Stimulated activated memory B cell treated with anti-CD40 and anti-IgM and Interleukin-4, amounts not matched to agents 10 μg/mL and 1 μg/mL and 100 μg/mL, for 72 hours (primary cell): ENCODE measurements around the gene DOCK10.

Experiments
- ATAC-seq: fragments of 150-1000 bp; cut with Tn5 transposase; 2 replicates; pipeline ENCODE4 v1.10.0; 2021
- H3K27ac Mint-ChIP-seq: one replicate; pipeline ENCODE4 v1.8.0; 2022; ENCODE audit warnings: mild to moderate bottlenecking, mixed read lengths
- H3K27me3 Mint-ChIP-seq: one replicate; pipeline ENCODE4 v1.8.0; 2022; ENCODE audit warnings: mixed read lengths
- H3K36me3 Mint-ChIP-seq: one replicate; pipeline ENCODE4 v1.8.0; 2022; ENCODE audit warnings: mixed read lengths
- H3K4me1 Mint-ChIP-seq: one replicate; pipeline ENCODE4 v1.8.0; 2022; ENCODE audit warnings: mixed read lengths
- H3K4me3 Mint-ChIP-seq: one replicate; pipeline ENCODE4 v1.8.0; 2022; ENCODE audit warnings: mild to moderate bottlenecking, moderate library complexity, mixed read lengths
- H3K9me3 Mint-ChIP-seq: one replicate; pipeline ENCODE4 v1.8.0; 2022; ENCODE audit warnings: mixed read lengths

Gene DOCK10

DNA sequence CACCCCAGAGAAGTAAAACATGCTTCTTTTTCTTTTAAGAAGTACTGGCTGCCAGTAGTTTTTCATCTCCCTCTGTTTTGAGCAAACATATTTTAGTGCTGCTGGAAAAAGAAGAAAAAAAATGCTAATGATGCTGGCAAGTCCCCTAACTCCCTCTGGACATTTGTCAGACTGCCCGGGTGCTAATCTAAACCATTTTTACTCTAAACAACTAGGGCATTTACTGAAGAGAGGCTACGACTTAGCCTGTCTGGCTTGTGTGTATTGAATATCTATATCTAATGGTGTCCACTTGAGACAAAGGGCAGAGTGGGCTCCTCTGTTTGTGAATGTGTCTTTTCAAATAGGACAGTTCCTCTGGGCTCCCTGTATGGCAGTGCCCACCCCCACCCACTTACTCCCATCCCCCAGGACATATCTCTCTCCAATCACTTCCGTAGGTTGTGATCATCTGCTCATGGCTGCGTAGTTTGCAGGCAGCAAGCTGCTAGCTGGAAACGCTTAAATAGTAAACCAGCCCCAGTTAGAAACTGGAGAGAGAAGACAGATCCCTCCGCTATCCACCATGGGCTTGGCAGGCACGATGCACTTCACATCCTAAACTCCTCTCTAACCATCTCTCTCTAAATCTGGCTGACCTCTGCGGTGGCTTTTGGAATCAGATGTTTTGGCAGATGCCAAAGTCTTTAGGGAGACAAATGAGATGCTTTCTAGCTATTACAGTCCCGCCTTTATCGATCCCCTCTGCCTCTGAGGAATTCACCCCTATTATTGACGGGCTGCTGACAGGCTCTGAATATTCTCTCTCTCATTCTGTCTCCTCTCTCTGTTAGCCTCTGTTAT is 58.3 kb downstream of the DOCK10 start:
- peaks cover 63% of the 10 kb centered on the region for H3K36me3 Mint-ChIP-seq
- H3K4me3 Mint-ChIP-seq, result peak overlapping the region; percentile 41
- H3K9me3 Mint-ChIP-seq, result no peaks in the 10 kb centered on the region
- H3K27ac Mint-ChIP-seq, result peak overlapping the region; percentile 82
- ATAC-seq, result no peak
- peaks cover 65% of the 10 kb centered on the region for H3K4me1 Mint-ChIP-seq
- no peaks in the 10 kb centered on the region for H3K27me3 Mint-ChIP-seq

DNA sequence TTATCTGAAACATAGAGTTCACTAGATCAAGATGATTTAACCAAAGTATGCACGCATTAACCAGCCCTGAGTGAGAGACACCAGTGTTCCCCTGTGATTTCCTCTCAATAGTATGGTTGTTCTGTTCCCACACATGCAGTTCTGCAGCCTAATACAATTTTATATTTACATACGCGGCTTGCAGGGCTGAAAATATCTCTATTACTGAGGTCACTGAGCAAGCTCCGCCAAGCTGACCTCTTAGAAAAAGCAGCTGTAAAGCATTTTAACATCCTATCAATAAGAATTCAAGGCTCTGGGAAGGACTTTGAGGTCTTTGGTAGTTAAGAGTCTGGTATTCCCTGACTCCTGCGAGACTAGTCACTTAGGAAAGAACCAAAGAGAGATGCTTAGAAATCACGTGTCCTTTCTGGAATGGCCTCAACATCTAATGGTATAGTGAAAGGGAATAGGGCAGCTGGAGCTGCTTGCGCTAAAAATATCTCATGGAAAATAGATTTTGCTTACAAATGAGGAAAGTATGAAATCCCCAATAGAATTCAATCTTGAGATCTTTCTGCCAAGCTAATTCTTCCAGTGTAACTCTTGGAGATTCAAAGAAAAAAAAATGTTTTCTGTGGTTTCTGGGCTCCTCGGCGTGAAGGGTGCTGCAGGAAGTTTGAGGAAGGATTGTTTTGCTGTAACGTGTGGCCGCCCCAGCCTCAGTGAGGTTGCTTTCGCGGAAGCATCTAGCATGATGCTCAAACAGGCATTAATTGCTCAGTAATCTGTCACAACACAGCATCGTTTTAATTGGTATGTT is 59.2 kb downstream of the DOCK10 start:
- H3K36me3 Mint-ChIP-seq, result peaks cover 66% of the 10 kb centered on the region
- H3K27ac Mint-ChIP-seq, result peak overlapping the region; percentile 82

DNA sequence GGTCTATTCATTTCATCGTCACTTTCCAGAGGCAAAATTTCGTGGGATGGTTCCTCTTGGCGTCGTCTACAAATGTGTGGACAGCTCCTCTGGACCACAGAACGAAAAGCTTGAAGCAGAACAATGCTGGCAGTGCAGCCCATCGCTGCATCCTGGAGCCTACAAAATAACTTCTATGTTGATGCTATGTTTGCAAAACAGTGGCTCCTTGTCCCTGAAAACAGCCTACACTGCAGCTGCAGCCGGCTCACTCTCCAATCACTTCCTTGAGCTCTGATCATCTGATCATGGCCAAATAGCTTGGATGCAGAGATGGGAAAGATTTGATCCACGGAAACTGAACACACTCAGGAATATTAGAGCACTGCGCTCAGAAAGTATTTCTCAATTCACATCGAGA is 60.0 kb downstream of the DOCK10 start:
- Mint-ChIP-seq H3K9me3 (no peaks in the 10 kb centered on the region), H3K27me3 (no peaks in the 10 kb centered on the region), H3K27ac (peak overlapping the region; percentile 82), H3K4me1 (peaks cover 74% of the 10 kb centered on the region), H3K36me3 (peaks cover 68% of the 10 kb centered on the region), H3K4me3 (no peak overlapping the region)
- no peak for ATAC-seq

More for the DNA sequence above, 59.2 kb downstream of the DOCK10 start:
- peaks cover 70% of the 10 kb centered on the region for H3K4me1 Mint-ChIP-seq
- ATAC-seq, result peak; percentile 56
- H3K9me3 Mint-ChIP-seq, result no peaks in the 10 kb centered on the region
- H3K4me3 Mint-ChIP-seq, result peak overlapping the region; percentile 41
- no peaks in the 10 kb centered on the region for H3K27me3 Mint-ChIP-seq

DNA sequence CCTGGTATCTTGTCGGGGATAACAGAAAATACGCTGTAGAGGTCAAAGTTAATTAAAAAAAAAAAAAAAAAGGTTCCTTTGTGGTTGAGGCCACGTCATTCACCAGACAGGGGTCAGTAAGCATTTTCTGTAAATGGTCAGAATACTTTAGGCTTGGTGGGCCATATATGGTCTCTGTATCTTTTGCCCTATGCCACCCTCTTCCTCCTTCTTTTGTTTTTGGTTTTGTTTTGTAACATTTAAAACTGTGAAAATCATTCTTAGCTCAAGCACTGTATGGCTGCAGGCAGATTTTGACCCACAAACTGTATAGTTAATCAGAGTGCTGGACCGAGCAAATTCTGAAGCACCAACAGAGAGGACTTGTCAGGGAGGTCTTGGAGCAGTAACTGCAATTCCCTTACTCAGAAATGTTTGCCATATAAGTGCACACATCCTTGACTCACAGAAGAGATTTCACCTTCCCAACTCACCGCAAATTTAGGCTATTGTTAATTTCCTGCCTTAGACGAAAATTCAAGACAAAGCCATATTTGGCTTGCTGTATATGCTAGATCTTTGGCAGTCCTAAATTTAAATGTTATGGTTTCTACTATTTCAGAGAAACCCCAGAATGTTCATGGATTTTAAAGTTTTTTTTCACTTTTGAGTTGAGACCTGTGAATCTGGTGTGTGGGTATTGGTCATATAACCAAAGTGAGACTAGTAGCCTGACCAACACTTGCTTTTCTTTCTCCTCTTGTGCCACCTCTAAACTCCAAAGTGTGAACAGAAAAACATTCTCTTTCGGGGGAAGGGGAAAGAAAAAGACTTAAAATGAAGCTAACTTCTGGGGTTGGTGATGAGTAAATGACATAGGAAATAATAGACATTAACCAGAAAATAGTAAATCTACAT is 65.4 kb downstream of the DOCK10 start:
- Mint-ChIP-seq H3K9me3 (no peaks in the 10 kb centered on the region), H3K4me1 (peaks cover 77% of the 10 kb centered on the region), H3K4me3 (peak overlapping the region; percentile 47), H3K36me3 (peaks cover 43% of the 10 kb centered on the region), H3K27ac (peak overlapping the region; percentile 81), H3K27me3 (no peaks in the 10 kb centered on the region)
- ATAC-seq, result peak; percentile 63

DNA sequence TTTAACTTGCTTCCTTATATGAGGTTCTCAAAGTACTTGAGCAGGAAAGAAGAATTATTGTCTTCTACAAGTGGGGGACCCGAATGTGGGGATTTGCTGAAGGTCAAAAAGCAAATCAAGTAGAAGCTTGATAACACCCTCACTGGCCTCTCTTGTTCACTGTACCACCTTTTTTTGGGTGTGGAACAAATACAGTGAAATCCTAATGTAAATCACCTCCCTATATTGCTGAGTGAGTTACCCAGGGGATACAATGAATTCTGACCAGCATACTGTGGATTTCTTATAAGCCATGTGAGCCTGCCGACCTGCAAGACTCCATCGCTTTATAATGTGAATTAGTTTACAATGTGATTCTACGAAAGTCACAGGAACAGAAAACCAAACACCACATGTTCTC is 66.5 kb downstream of the DOCK10 start:
- peak overlapping the region; percentile 81 for H3K27ac Mint-ChIP-seq
- H3K4me1 Mint-ChIP-seq, result peaks cover 84% of the 10 kb centered on the region
- no peak overlapping the region for H3K4me3 Mint-ChIP-seq

DNA sequence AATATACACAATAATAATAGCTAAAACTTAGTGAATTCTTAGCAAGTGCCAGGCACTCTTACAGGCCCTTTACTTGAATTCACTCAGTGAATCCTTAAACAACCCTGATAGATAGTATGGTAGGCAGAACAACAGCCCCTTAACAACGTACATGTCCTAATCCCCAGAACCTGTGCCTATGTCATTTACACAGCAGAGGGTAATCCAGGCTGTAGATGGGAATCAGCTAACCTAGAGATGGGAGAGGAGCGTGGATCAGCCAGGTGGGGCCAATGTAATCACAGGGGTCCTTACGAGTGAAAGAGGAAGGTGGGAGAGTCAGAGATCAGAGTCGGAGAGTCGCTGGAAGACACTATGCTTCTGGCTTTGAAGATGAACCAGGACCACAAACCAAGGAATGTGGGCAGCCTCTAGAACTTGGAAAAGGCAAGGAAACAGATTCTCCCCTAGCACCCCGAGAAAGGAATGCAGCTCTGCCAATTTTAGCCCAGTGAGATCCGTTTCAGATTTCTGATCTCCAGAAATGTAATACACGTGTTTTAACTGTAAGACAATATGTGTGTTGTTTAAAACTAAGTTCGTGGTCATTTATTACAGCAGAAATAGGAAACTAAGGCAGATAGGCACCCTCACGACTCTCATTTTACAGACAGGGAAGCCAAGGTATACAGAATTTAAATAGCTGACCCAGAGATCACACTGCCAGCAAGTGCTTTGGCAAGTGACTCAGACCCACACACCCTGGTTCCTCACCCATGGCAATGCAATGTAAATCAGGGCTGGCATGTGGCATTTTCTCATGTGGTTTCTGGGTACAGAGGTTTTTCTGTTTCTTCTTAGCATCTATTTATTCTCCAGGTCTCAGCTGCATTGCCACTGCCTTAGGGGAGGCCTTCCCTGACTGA is 68.9 kb downstream of the DOCK10 start:
- peak overlapping the region; percentile 81 for H3K27ac Mint-ChIP-seq
- H3K36me3 Mint-ChIP-seq, result peaks cover 19% of the 10 kb centered on the region
- no peaks in the 10 kb centered on the region for H3K9me3 Mint-ChIP-seq
- peak; percentile 87 for ATAC-seq
- H3K4me3 Mint-ChIP-seq, result peak overlapping the region; percentile 77
- H3K27me3 Mint-ChIP-seq, result no peaks in the 10 kb centered on the region
- H3K4me1 Mint-ChIP-seq, result peaks cover 92% of the 10 kb centered on the region

More for the DNA sequence above, 66.5 kb downstream of the DOCK10 start:
- ATAC-seq, result no peak
- Mint-ChIP-seq H3K9me3 (no peaks in the 10 kb centered on the region), H3K36me3 (peaks cover 40% of the 10 kb centered on the region), H3K27me3 (no peaks in the 10 kb centered on the region)

DNA sequence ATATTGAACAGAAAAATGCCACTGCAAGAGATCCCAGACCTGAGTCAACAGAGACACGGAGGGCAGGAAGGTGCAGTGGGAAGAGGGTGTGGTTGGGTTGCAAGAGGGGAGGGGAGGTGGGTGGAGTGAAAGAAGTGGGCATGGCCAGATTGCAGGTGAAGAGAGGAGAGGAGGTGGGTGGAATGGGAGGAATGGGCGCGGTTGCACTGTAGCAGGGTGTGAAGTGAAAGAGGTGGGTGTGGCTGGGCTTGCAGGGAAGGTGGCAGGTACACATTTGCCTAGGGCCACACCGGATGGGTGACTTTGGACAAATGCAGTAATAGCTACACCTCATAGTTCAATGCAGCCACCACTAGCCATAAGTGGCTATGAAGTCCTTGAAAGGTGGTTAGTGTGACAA is 71.1 kb downstream of the DOCK10 start:
- H3K27me3 Mint-ChIP-seq, result no peaks in the 10 kb centered on the region
- H3K9me3 Mint-ChIP-seq, result no peaks in the 10 kb centered on the region
- peak overlapping the region; percentile 90 for H3K27ac Mint-ChIP-seq
- peak; percentile 65 for ATAC-seq
- H3K36me3 Mint-ChIP-seq, result peaks cover 5% of the 10 kb centered on the region
- peaks cover 79% of the 10 kb centered on the region for H3K4me1 Mint-ChIP-seq
- H3K4me3 Mint-ChIP-seq, result peak overlapping the region; percentile 22

DNA sequence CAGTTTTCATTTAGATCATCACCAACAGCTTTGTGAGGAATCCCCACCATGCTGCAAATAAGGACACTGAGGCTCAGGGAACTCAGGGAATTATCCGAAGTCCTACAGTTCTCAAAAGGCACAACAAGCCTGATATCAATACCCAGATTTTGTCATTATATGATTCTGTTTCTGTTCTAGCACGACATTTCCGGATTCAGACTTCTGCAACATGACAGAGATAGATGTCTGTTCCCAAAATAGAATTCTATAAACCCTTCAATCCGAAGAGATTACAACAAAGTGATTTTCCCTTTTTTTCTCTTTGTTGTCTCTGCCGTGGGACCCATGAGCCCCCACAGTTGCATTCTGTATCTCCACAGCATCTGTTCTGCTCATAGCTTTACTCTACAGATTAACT is 72.0 kb downstream of the DOCK10 start:
- Mint-ChIP-seq H3K9me3 (no peaks in the 10 kb centered on the region), H3K4me1 (peaks cover 72% of the 10 kb centered on the region), H3K27ac (peak overlapping the region; percentile 90), H3K4me3 (peak overlapping the region; percentile 72), H3K36me3 (peaks cover 7% of the 10 kb centered on the region), H3K27me3 (no peaks in the 10 kb centered on the region)
- ATAC-seq, result no peak

DNA sequence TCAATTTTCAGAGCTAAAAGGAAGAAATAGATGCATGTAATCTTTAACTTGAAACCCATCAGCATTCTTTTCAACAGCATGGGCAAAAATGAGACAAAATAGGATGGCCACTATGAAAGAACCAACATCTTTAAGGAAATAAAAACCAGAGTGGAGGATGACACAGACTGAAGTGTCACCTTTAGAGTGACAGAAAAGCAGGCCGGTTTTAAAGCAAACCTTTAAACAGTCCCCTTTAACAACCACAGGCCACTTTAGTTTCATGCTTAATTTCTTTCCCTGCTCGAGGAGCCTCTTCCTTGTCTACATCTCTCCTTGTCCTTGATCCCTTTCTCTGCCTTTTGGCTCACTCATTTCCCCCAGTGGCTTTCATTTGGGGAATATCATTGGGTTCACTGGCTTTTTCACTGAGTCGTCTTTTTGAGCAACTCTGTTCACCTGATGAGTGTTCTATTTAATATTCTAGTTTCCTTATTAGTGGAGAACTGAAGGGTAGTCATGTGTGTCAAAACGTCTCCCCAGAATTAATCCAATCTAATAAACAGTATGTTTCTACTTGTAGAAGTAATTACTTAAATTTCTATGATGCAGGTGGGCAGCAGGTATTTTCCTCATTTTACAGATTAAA is 72.5 kb downstream of the DOCK10 start:
- peak; percentile 68 for ATAC-seq
- H3K36me3 Mint-ChIP-seq, result peaks cover 7% of the 10 kb centered on the region
- peaks cover 66% of the 10 kb centered on the region for H3K4me1 Mint-ChIP-seq
- H3K27me3 Mint-ChIP-seq, result no peaks in the 10 kb centered on the region
- peak overlapping the region; percentile 90 for H3K27ac Mint-ChIP-seq
- no peaks in the 10 kb centered on the region for H3K9me3 Mint-ChIP-seq
- peak overlapping the region; percentile 72 for H3K4me3 Mint-ChIP-seq

DNA sequence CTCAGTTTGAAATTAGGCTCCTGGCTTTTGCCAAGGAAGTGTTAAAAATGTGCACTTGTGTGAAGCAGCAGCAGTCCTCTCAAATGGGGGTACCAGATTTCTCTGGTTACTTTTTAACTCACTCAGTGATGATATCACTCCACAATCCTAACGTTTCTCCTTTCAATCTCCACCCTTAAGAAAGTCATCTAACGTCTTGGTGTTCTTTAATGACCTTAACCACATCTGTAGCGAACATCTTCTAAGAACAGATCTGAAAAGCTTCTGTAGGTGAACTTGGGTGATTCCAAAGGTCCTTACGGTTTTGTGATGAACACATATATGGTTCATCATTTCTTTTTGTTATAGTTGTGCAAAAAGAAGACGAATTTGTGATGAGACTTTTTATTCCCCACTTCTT is 73.2 kb downstream of the DOCK10 start:
- Mint-ChIP-seq H3K9me3 (no peaks in the 10 kb centered on the region), H3K4me3 (peak overlapping the region; percentile 72), H3K36me3 (peaks cover 6% of the 10 kb centered on the region), H3K27ac (peak overlapping the region; percentile 90), H3K4me1 (peaks cover 68% of the 10 kb centered on the region), H3K27me3 (no peaks in the 10 kb centered on the region)
- ATAC-seq, result no peak

DNA sequence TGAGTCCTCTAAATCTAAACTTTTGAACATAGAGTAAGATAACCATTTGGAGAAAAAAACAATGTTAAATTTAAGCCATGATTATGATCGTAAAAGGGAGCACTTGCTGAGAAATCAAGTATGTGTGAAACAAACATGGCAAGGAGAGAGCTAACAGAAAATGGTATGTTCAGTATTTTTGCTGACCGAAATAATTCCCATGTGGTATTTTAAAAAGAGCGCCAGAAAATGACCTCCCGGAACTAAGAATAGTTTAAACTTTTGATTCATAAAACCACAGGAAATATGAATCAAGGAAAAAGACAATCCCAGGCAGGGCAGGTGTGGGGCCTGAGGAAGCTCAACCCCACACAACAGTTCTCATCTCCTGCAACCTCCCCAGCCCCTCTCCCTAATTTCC is 74.2 kb downstream of the DOCK10 start:
- H3K4me1 Mint-ChIP-seq, result peaks cover 60% of the 10 kb centered on the region
- H3K4me3 Mint-ChIP-seq, result no peak overlapping the region
- peak overlapping the region; percentile 90 for H3K27ac Mint-ChIP-seq

DNA sequence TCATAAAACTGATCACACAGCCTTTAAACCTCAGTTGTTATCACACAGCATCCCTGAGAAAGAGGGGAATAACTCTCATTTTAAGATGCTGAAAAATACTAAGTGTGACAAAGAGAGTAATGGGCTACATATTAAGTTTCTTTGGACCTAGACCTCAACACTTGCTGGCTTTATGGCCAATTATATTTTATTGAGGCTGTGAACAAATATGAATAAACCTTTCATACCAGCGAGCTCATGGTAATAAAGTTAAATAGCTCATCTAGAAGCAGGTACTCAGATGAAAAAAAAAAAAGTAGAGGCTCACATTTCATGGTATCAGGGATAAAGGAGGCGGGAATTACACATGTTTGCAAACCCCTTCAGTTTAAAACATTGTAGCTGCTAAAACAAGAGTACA is 75.7 kb downstream of the DOCK10 start:
- H3K4me3 Mint-ChIP-seq, result no peak overlapping the region
- no peaks in the 10 kb centered on the region for H3K27me3 Mint-ChIP-seq
- H3K4me1 Mint-ChIP-seq, result peaks cover 57% of the 10 kb centered on the region
- H3K9me3 Mint-ChIP-seq, result no peaks in the 10 kb centered on the region
- H3K36me3 Mint-ChIP-seq, result peaks cover 18% of the 10 kb centered on the region
- ATAC-seq, result no peak
- peak overlapping the region; percentile 30 for H3K27ac Mint-ChIP-seq

More for the DNA sequence above, 74.2 kb downstream of the DOCK10 start:
- no peaks in the 10 kb centered on the region for H3K9me3 Mint-ChIP-seq
- peaks cover 8% of the 10 kb centered on the region for H3K36me3 Mint-ChIP-seq
- no peak for ATAC-seq
- no peaks in the 10 kb centered on the region for H3K27me3 Mint-ChIP-seq

DNA sequence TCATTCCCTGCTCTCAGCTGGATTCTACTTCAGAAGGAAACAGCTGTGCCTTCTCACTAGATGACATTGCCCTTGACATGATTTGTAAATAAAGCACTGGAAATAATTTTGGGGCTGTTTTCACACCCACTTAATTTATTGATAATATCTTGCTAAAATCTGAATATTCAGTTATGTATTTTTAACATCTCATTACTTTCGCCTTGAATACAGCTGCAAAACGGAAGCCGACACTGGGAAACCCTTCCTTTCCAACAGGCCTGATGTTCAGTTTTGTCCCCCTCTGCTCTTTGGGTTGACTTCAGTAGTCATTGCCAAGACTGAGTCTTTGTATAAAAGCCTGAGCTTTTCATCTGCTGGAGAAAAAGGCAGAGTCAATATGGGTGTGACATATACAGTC is 82.7 kb downstream of the DOCK10 start:
- peak overlapping the region; percentile 96 for H3K27ac Mint-ChIP-seq
- peaks cover 60% of the 10 kb centered on the region for H3K36me3 Mint-ChIP-seq
- peaks cover 83% of the 10 kb centered on the region for H3K4me1 Mint-ChIP-seq
- H3K4me3 Mint-ChIP-seq, result no peak overlapping the region
- H3K9me3 Mint-ChIP-seq, result no peaks in the 10 kb centered on the region
- H3K27me3 Mint-ChIP-seq, result no peaks in the 10 kb centered on the region
- no peak for ATAC-seq

DNA sequence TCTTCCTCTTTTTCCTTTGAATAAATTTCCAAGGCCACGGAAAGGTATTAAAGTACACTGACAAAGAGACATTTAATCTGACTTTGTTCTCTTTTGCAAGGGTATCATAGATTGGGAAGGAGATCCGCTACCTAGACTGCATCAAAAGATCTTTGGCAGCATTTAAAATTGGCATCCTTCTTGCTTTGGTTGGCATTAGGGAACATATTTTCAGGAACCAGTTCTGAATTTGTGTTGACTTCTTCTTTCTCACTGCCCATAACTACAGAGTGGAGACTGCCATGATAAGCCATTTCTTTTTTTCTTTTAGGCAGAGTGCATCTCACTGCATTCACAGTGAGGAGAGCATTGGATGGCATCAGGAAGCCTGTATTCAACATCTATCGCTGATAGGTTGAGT is 83.4 kb downstream of the DOCK10 start:
- H3K4me1 Mint-ChIP-seq, result peaks cover 84% of the 10 kb centered on the region
- peaks cover 65% of the 10 kb centered on the region for H3K36me3 Mint-ChIP-seq
- H3K9me3 Mint-ChIP-seq, result no peaks in the 10 kb centered on the region
- peak overlapping the region; percentile 96 for H3K27ac Mint-ChIP-seq
- no peak overlapping the region for H3K4me3 Mint-ChIP-seq
- no peak for ATAC-seq
- H3K27me3 Mint-ChIP-seq, result no peaks in the 10 kb centered on the region
